ENCODE measurements around the gene FAIM. TPM values are rescaled to one million over a fixed set of nuclear protein-coding genes. Genes with fewer than 3 reads are reported as not detected.

Gene FAIM
- total RNA-seq, result 5.9 TPM in 2 replicates

GRCh38 chr3:138608322-138609135, at the start of gene FAIM:
TSS of gene FAIM (plus strand) at chr3:138608771. CDS start at chr3:138619727, 10,956 bp downstream.

GRCh38 chr3:138594150-138594934, 14.2 kb upstream of the FAIM start, which contains the start of gene CEP70:
TSS of gene CEP70 (minus strand) at chr3:138594260. CDS start at chr3:138572927, 21,333 bp downstream.

Other genes starting within 250 kb of the FAIM start
- under 0.01 and 1.4 TPM in 2 replicates for gene ESYT3, start 174.2 kb upstream of the FAIM start, total RNA-seq
- 14.3 and 16.0 TPM in 2 replicates for gene CEP70, start 14.5 kb upstream of the FAIM start, total RNA-seq
- 4.4 and 10.2 TPM in 2 replicates for gene PIK3CB, start 226.2 kb downstream of the FAIM start, total RNA-seq